Measurements from ENCODE around the gene SMIM13. TPM values are rescaled to one million over a fixed set of nuclear protein-coding genes. Genes with fewer than 3 reads are reported as not detected.

Gene SMIM13
- total and polyA plus RNA-seq, 8 donors: 1.2 to 15.8 (median 3.0) TPM

GRCh38 chr6:11183761-11184362 lies 90.2 kb downstream of the SMIM13 start:
- TF ChIP-seq EP300 (IDR thresholded peaks at IDR 0.05) (no peak), POLR2A (IDR thresholded peaks at IDR 0.05) (no peak), CTCF (IDR thresholded peaks at IDR 0.05) (no peak), POLR2AphosphoS5 (IDR thresholded peaks at IDR 0.05) (no peak)
- no peaks in the 10 kb centered on the region for H3K27me3 ChIP-seq
- intact Hi-C loops (cut with DNase I; ENCODE audit: low total_unique reads): no loop called here
- H3K27ac ChIP-seq: no peak overlapping the region
- no peaks in the 10 kb centered on the region for H3K9me3 ChIP-seq
- peaks cover 0 to 16% (median 0%) of the 10 kb centered on the region in 4 donors for H3K4me1 ChIP-seq
- no peak for DNase-seq
- 91 to 97% (median 92%) methylated on average over 3 of the region's 3 CpGs for WGBS, 5 donors
- peaks cover 38 to 61% (median 53%) of the 10 kb centered on the region in 4 donors for H3K36me3 ChIP-seq
- H3K4me3 ChIP-seq: no peak overlapping the region

- intact Hi-C loops (cut with DNase I; ENCODE audit: low total_unique reads): no loop called here
- peaks cover 51 to 76% (median 68%) of the 10 kb centered on the region in 4 donors for H3K36me3 ChIP-seq
- no peak overlapping the region for H3K27ac ChIP-seq
- no peak for DNase-seq
- no peaks in the 10 kb centered on the region for H3K27me3 ChIP-seq
- WGBS, 5 donors: 88 to 94% (median 94%) methylated on average over 17 of the region's 17 CpGs
- no peak for TF ChIP-seq POLR2A (IDR thresholded peaks at IDR 0.05)
- TF ChIP-seq CTCF (IDR thresholded peaks at IDR 0.05): no peak
- no peak for TF ChIP-seq EP300 (IDR thresholded peaks at IDR 0.05)
- TF ChIP-seq POLR2AphosphoS5 (IDR thresholded peaks at IDR 0.05): no peak
- H3K4me1 ChIP-seq: peaks cover 0 to 7% (median 0%) of the 10 kb centered on the region in 4 donors
- H3K9me3 ChIP-seq: no peaks in the 10 kb centered on the region
- no peak overlapping the region for H3K4me3 ChIP-seq
Observed at GRCh38 chr6:11185204-11185842, 91.7 kb downstream of the SMIM13 start.

- intact Hi-C loops (cut with DNase I; ENCODE audit: low total_unique reads): no loop called here
- peaks cover 70 to 96% (median 87%) of the 10 kb centered on the region in 4 donors for H3K36me3 ChIP-seq
- no peaks in the 10 kb centered on the region for H3K9me3 ChIP-seq
- no peak for TF ChIP-seq CTCF (IDR thresholded peaks at IDR 0.05)
- no peak for TF ChIP-seq POLR2AphosphoS5 (IDR thresholded peaks at IDR 0.05)
- no peak for TF ChIP-seq POLR2A (IDR thresholded peaks at IDR 0.05)
- no peak for TF ChIP-seq EP300 (IDR thresholded peaks at IDR 0.05)
- peak overlapping the region; percentile 24 to 68 (median 45) for H3K27ac ChIP-seq
- H3K4me3 ChIP-seq: no peak overlapping the region
- H3K4me1 ChIP-seq: peaks cover 0 to 5% (median 0%) of the 10 kb centered on the region in 4 donors
- no peak for DNase-seq
- 90 to 94% (median 91%) methylated on average over 6 of the region's 6 CpGs for WGBS, 5 donors
- H3K27me3 ChIP-seq: no peaks in the 10 kb centered on the region
Observed at GRCh38 chr6:11187301-11187700, 93.7 kb downstream of the SMIM13 start.

Small RNA genes lying within 50 kb of the gene (small RNA-seq; reads per million reads assigned to genes)
- gene AL136139.1: 0 reads per million in 4 donors

Other genes starting within 250 kb of the SMIM13 start
- gene GCM2, start 211.8 kb upstream of the SMIM13 start, total RNA-seq: not detected
- gene GCM2, start 211.8 kb upstream of the SMIM13 start, polyA plus RNA-seq: not detected
- gene SYCP2L, start 206.8 kb upstream of the SMIM13 start, total RNA-seq: 1 to 10 TPM in 1 of 5 donors, under 1 TPM in 1, not detected in 3; 0.58 to 2.6 TPM
- under 1 TPM in 1 of 3 donors, not detected in 2; 0.15 TPM for gene SYCP2L, start 206.8 kb upstream of the SMIM13 start, polyA plus RNA-seq
- gene ELOVL2, start 49.5 kb upstream of the SMIM13 start, total RNA-seq: 1 to 10 TPM in 1 of 5 donors, not detected in 4; 1.8 TPM
- gene ELOVL2, start 49.5 kb upstream of the SMIM13 start, polyA plus RNA-seq: under 1 TPM in 1 of 3 donors, not detected in 2; 0.23 TPM
- gene ERVFRD-1, start 17.9 kb downstream of the SMIM13 start, total RNA-seq: 1 to 10 TPM in 1 of 5 donors, not detected in 4; 1.2 TPM
- gene ERVFRD-1, start 17.9 kb downstream of the SMIM13 start, polyA plus RNA-seq: under 1 TPM in 2 of 3 donors, not detected in 1; 0.15 to 0.19 TPM
- 10 to 100 TPM; 11.3 to 97.9 (median 48.2) TPM for gene NEDD9, start 138.8 kb downstream of the SMIM13 start, total RNA-seq
- gene NEDD9, start 138.8 kb downstream of the SMIM13 start, polyA plus RNA-seq: 10 to 100 TPM in 1 of 3 donors, 1 to 10 TPM in 2; 4.2 to 19.6 (median 9.2) TPM